Measurements from ENCODE around the gene ARHGAP42. TPM values are rescaled to one million over a fixed set of nuclear protein-coding genes. Genes with fewer than 3 reads are reported as not detected.

Gene ARHGAP42
- total and polyA plus RNA-seq, 11 donors: 3.8 to 12.4 (median 8.6) TPM

- WGBS, 4 donors: 68 to 75% (median 72%) methylated on average over 6 of the region's 6 CpGs
- Histone ChIP-seq H3K36me3 (no peaks in the 10 kb centered on the region), H3K27me3 (no peaks in the 10 kb centered on the region), H3K4me1 (no peaks in the 10 kb centered on the region), H3K27ac (no peak overlapping the region), H3K4me3 (no peak overlapping the region), H3K9me3 (no peaks in the 10 kb centered on the region)
- ATAC-seq (no peak), DNase-seq (no peak)
- intact Hi-C loops (cut with DNase I): no loop called here
- TF ChIP-seq CTCF (IDR thresholded peaks at IDR 0.05) (no peak), POLR2A (IDR thresholded peaks at IDR 0.05) (no peak)
Measured at GRCh38 chr11:100667449-100667848, 19.6 kb upstream of the ARHGAP42 start.

- Histone ChIP-seq H3K9me3 (no peaks in the 10 kb centered on the region), H3K4me3 (no peak overlapping the region), H3K27ac (no peak overlapping the region), H3K36me3 (no peaks in the 10 kb centered on the region), H3K4me1 (no peaks in the 10 kb centered on the region), H3K27me3 (no peaks in the 10 kb centered on the region)
- TF ChIP-seq POLR2A (IDR thresholded peaks at IDR 0.05) (no peak), CTCF (IDR thresholded peaks at IDR 0.05) (no peak)
- no peak for ATAC-seq
- no peak for DNase-seq
- intact Hi-C loops (cut with DNase I): loop anchor here in 1 of 10 donors (10.0 kb wide), 1 partner anchor 85 kb away; no protein-coding TSS in a partner anchor
- WGBS, 4 donors: 87 to 93% (median 91%) methylated on average over 2 of the region's 2 CpGs
Measured at GRCh38 chr11:100670140-100670539, 16.9 kb upstream of the ARHGAP42 start.

DNA sequence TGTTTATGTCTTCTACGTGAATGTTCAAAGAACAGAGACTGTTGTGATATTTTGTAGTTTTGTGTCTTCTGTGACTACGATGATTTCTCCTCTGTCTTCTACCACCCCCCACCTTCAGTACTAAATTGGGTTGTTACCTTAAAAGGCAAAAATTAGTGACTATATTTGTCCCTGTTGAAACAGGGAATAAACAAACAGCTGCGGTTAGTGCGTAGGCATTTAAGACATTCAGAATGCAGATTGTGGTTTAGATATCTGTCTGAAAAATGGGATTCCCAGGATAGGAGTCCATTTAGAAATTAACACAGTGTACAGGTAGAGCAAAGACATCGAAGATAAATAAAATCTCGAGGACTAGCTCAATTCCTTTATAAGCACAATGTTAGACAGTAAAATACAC, 15.6 kb upstream of the ARHGAP42 start:
- H3K36me3 ChIP-seq: no peaks in the 10 kb centered on the region
- ATAC-seq (no peak), DNase-seq (no peak)
- intact Hi-C loops (cut with DNase I): loop anchor here in 1 of 10 donors (10.0 kb wide), 1 partner anchor 87 kb away; no protein-coding TSS in a partner anchor
- WGBS, 4 donors: 86 to 93% (median 91%) methylated on average over 6 of the region's 6 CpGs
- no peaks in the 10 kb centered on the region for H3K27me3 ChIP-seq
- no peak overlapping the region for H3K4me3 ChIP-seq
- no peaks in the 10 kb centered on the region for H3K4me1 ChIP-seq
- H3K27ac ChIP-seq: no peak overlapping the region
- TF ChIP-seq CTCF (IDR thresholded peaks at IDR 0.05) (no peak), POLR2A (IDR thresholded peaks at IDR 0.05) (no peak)
- H3K9me3 ChIP-seq: no peaks in the 10 kb centered on the region

GRCh38 chr11:100672498-100673033, 14.5 kb upstream of the ARHGAP42 start:
- no peaks in the 10 kb centered on the region for H3K9me3 ChIP-seq
- no peaks in the 10 kb centered on the region for H3K27me3 ChIP-seq
- no peaks in the 10 kb centered on the region for H3K36me3 ChIP-seq
- no peak overlapping the region for H3K4me3 ChIP-seq
- TF ChIP-seq CTCF (IDR thresholded peaks at IDR 0.05) (no peak), POLR2A (IDR thresholded peaks at IDR 0.05) (no peak)
- ATAC-seq (no peak), DNase-seq (no peak)
- H3K27ac ChIP-seq: no peak overlapping the region
- WGBS, 4 donors: 82 to 98% (median 86%) methylated on average over 3 of the region's 3 CpGs
- no peaks in the 10 kb centered on the region for H3K4me1 ChIP-seq
- intact Hi-C loops (cut with DNase I): loop anchor here in 1 of 10 donors (10.0 kb wide), 1 partner anchor 88 kb away; no protein-coding TSS in a partner anchor
